Measurements from ENCODE around the gene POLR2F.

GRCh38 chr22:37925767-37926166 lies 27.7 kb upstream of the POLR2F start:
- no peak for TF ChIP-seq CTCF (IDR thresholded peaks at IDR 0.05; ENCODE audit: poor library complexity, severe bottlenecking)
- no peak for TF ChIP-seq TAF1 (IDR thresholded peaks at IDR 0.05; ENCODE audit: low read depth)
- TF ChIP-seq, protein P1, sequence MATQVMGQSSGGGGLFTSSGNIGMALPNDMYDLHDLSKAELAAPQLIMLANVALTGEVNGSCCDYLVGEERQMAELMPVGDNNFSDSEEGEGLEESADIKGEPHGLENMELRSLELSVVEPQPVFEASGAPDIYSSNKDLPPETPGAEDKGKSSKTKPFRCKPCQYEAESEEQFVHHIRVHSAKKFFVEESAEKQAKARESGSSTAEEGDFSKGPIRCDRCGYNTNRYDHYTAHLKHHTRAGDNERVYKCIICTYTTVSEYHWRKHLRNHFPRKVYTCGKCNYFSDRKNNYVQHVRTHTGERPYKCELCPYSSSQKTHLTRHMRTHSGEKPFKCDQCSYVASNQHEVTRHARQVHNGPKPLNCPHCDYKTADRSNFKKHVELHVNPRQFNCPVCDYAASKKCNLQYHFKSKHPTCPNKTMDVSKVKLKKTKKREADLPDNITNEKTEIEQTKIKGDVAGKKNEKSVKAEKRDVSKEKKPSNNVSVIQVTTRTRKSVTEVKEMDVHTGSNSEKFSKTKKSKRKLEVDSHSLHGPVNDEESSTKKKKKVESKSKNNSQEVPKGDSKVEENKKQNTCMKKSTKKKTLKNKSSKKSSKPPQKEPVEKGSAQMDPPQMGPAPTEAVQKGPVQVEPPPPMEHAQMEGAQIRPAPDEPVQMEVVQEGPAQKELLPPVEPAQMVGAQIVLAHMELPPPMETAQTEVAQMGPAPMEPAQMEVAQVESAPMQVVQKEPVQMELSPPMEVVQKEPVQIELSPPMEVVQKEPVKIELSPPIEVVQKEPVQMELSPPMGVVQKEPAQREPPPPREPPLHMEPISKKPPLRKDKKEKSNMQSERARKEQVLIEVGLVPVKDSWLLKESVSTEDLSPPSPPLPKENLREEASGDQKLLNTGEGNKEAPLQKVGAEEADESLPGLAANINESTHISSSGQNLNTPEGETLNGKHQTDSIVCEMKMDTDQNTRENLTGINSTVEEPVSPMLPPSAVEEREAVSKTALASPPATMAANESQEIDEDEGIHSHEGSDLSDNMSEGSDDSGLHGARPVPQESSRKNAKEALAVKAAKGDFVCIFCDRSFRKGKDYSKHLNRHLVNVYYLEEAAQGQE (IDR thresholded peaks at IDR 0.05; ENCODE audit: borderline replicate concordance), result no peak
- no peak for TF ChIP-seq RAD21 (conservative IDR thresholded peaks at IDR 0.05)
- TF ChIP-seq EP300 (conservative IDR thresholded peaks at IDR 0.05; ENCODE audit: poor library complexity, severe bottlenecking), result no peak
- TF ChIP-seq SMC3 (conservative IDR thresholded peaks at IDR 0.05; ENCODE audit: poor library complexity), result no peak
- no peak for TF ChIP-seq EZH2 (IDR thresholded peaks at IDR 0.05; ENCODE audit: borderline replicate concordance, insufficient read depth, low read length, poor library complexity, severe bottlenecking)
- TF ChIP-seq POLR2AphosphoS5 (IDR thresholded peaks at IDR 0.05), result no peak
